Endodermal cell (in vitro differentiated cells): Measurements from ENCODE around the gene ISG20L2. TPM values are rescaled to one million over a fixed set of nuclear protein-coding genes. Genes with fewer than 3 reads are reported as not detected.

Experiments
- DNase-seq: peaks from one replicate; pipeline ENCODE4 v3.0.0-alpha.2; 2017
- H3K27ac ChIP-seq: 2 replicates; pipeline ENCODE4 v1.5.1; 2013; ENCODE audit warnings: mild to moderate bottlenecking, low read depth, low read length, moderate library complexity
- H3K27me3 ChIP-seq: 2 replicates; pipeline ENCODE4 v1.6.1; 2013; ENCODE audit warnings: mild to moderate bottlenecking, low read length, moderate library complexity; ENCODE audit not compliant: insufficient read depth, control insufficient read depth, poor library complexity, severe bottlenecking
- H3K36me3 ChIP-seq: 2 replicates; pipeline ENCODE4 v1.7.0; 2013; ENCODE audit warnings: mild to moderate bottlenecking, low read length, moderate library complexity; ENCODE audit not compliant: control insufficient read depth, insufficient read depth
- H3K4me1 ChIP-seq: one replicate; pipeline ENCODE4 v1.7.0; 2013; ENCODE audit warnings: low read length; ENCODE audit not compliant: control insufficient read depth, insufficient read depth
- H3K4me3 ChIP-seq: 2 replicates; pipeline ENCODE4 v1.5.1; 2013; ENCODE audit warnings: mild to moderate bottlenecking, low read length, moderate library complexity
- H3K9ac ChIP-seq: 2 replicates; pipeline ENCODE4 v1.6.1; 2013; ENCODE audit warnings: mild to moderate bottlenecking, low read length, moderate library complexity; ENCODE audit not compliant: poor library complexity, severe bottlenecking; ENCODE audit errors: extremely low read depth
- H3K9me3 ChIP-seq: 2 replicates; pipeline ENCODE4 v1.6.1; 2013; ENCODE audit warnings: mild to moderate bottlenecking, low read length, moderate library complexity; ENCODE audit not compliant: control insufficient read depth
- H3K27ac Mint-ChIP-seq: 2 replicates; pipeline ENCODE4 v1.8.0; 2020; ENCODE audit warnings: mixed read lengths
- H3K27me3 Mint-ChIP-seq: 2 replicates; pipeline ENCODE4 v1.8.0; 2021; ENCODE audit warnings: mild to moderate bottlenecking, mixed read lengths; ENCODE audit not compliant: insufficient read depth
- H3K36me3 Mint-ChIP-seq: 2 replicates; pipeline ENCODE4 v1.8.0; 2020; ENCODE audit warnings: low read depth, mixed read lengths
- H3K4me1 Mint-ChIP-seq: 2 replicates; pipeline ENCODE4 v1.8.0; 2020; ENCODE audit warnings: mixed read lengths
- H3K4me3 Mint-ChIP-seq: 2 replicates; pipeline ENCODE4 v1.8.0; 2020; ENCODE audit warnings: mild to moderate bottlenecking, moderate library complexity, mixed read lengths
- H3K9me3 Mint-ChIP-seq: 2 replicates; pipeline ENCODE4 v1.8.0; 2020; ENCODE audit warnings: mild to moderate bottlenecking, mixed read lengths
- WGBS, 2 experiments: methylation state at CpG; one replicate each; pipeline versions ENCODE4 v1.1.5 to v1.1.7; 2013; ENCODE audit warnings: missing lambda C conversion rate in 2 of 2, mixed read lengths in 1 of 2; ENCODE audit not compliant: insufficient coverage in 1 of 2, insufficient read length in 1 of 2; 5-methylcytosine and 5-hydroxymethylcytosine counted together
- total RNA-seq, 2 donors: library from RNA; stranded (reverse); fragmentation: NEBNext Ultra II Directional in 1 of 2; extraction: Animal tissue kit (Norgen Biotek cat#: 25700) in 1 of 2; gene quantifications; 2 replicates in 1 of 2; 3 replicates in 1 of 2; pipeline ENCODE4 v1.2.1, GENCODE V29; 2021
- TF ChIP-seq, protein P1 (sequence below): fragments of 200-600 bp; sonication (generic); conservative IDR thresholded peaks from 2 replicates; pipeline ENCODE4 v1.5.0; 2021; ENCODE audit warnings: antibody characterized with exemption, mild to moderate bottlenecking

Gene ISG20L2
- total RNA-seq, 2 donors from 2014 or later = 37.2 to 39.9 TPM

- Mint-ChIP-seq H3K27me3 (no peaks in the 10 kb centered on the region), H3K27ac (no peak overlapping the region), H3K36me3 (peaks cover 25% of the 10 kb centered on the region), H3K9me3 (no peaks in the 10 kb centered on the region), H3K4me3 (no peak overlapping the region), H3K4me1 (peaks cover 5% of the 10 kb centered on the region)
- no peak overlapping the region for H3K27ac ChIP-seq
- TF ChIP-seq, protein P1, sequence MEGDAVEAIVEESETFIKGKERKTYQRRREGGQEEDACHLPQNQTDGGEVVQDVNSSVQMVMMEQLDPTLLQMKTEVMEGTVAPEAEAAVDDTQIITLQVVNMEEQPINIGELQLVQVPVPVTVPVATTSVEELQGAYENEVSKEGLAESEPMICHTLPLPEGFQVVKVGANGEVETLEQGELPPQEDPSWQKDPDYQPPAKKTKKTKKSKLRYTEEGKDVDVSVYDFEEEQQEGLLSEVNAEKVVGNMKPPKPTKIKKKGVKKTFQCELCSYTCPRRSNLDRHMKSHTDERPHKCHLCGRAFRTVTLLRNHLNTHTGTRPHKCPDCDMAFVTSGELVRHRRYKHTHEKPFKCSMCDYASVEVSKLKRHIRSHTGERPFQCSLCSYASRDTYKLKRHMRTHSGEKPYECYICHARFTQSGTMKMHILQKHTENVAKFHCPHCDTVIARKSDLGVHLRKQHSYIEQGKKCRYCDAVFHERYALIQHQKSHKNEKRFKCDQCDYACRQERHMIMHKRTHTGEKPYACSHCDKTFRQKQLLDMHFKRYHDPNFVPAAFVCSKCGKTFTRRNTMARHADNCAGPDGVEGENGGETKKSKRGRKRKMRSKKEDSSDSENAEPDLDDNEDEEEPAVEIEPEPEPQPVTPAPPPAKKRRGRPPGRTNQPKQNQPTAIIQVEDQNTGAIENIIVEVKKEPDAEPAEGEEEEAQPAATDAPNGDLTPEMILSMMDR = peak; percentile 83
- H3K4me3 ChIP-seq = peak overlapping the region; percentile 97
- WGBS, 2 experiments = 62 to 63% methylated on average over 11 to 15 of the region's 15 CpGs
- H3K9ac ChIP-seq = no peak overlapping the region
- DNase-seq = peak; percentile 89
- H3K4me1 ChIP-seq = peaks cover 17% of the 10 kb centered on the region
- H3K36me3 ChIP-seq = peaks cover 35% of the 10 kb centered on the region
- H3K27me3 ChIP-seq = no peaks in the 10 kb centered on the region
- no peaks in the 10 kb centered on the region for H3K9me3 ChIP-seq
Observed at GRCh38 chr1:156726549-156727226, 1.9 kb downstream of the ISG20L2 start.

- 23 to 40% methylated on average over 11 to 18 of the region's 18 CpGs for WGBS, 2 experiments
- H3K27ac ChIP-seq = no peak overlapping the region
- peaks cover 44% of the 10 kb centered on the region for H3K36me3 ChIP-seq
- peak; percentile 96 for DNase-seq
- Mint-ChIP-seq H3K9me3 (no peaks in the 10 kb centered on the region), H3K36me3 (peaks cover 33% of the 10 kb centered on the region), H3K27me3 (no peaks in the 10 kb centered on the region), H3K4me1 (peaks cover 5% of the 10 kb centered on the region), H3K27ac (no peak overlapping the region), H3K4me3 (no peak overlapping the region)
- TF ChIP-seq, protein P1 = peak; percentile 99
- H3K9me3 ChIP-seq = no peaks in the 10 kb centered on the region
- H3K4me1 ChIP-seq = peaks cover 17% of the 10 kb centered on the region
- H3K9ac ChIP-seq = no peak overlapping the region
- H3K27me3 ChIP-seq = no peaks in the 10 kb centered on the region
- H3K4me3 ChIP-seq = peak overlapping the region; percentile 97
Observed at GRCh38 chr1:156725683-156726280, 2.8 kb downstream of the ISG20L2 start.

GRCh38 chr1:156721535-156721934 lies 7.0 kb downstream of the ISG20L2 start:
- Histone ChIP-seq H3K27ac (no peak overlapping the region), H3K4me3 (no peak overlapping the region), H3K4me1 (peaks cover 5% of the 10 kb centered on the region), H3K36me3 (peaks cover 47% of the 10 kb centered on the region), H3K9me3 (no peaks in the 10 kb centered on the region), H3K9ac (no peak overlapping the region), H3K27me3 (no peaks in the 10 kb centered on the region)
- Mint-ChIP-seq H3K4me3 (no peak overlapping the region), H3K4me1 (no peaks in the 10 kb centered on the region), H3K36me3 (peaks cover 37% of the 10 kb centered on the region), H3K27ac (no peak overlapping the region), H3K27me3 (no peaks in the 10 kb centered on the region), H3K9me3 (no peaks in the 10 kb centered on the region)
- WGBS, 2 experiments = 94 to 98% methylated on average over 4 of the region's 4 CpGs
- TF ChIP-seq, protein P1 = no peak
- no peak for DNase-seq
